ENCODE results near the gene ZNF772.
"Not testable (repeated sequence)": the region's sequence is repeated elsewhere in the genome, so short reads cannot be mapped to it uniquely, and the experiment has no call there.

The ZNF772 gene

DNA sequence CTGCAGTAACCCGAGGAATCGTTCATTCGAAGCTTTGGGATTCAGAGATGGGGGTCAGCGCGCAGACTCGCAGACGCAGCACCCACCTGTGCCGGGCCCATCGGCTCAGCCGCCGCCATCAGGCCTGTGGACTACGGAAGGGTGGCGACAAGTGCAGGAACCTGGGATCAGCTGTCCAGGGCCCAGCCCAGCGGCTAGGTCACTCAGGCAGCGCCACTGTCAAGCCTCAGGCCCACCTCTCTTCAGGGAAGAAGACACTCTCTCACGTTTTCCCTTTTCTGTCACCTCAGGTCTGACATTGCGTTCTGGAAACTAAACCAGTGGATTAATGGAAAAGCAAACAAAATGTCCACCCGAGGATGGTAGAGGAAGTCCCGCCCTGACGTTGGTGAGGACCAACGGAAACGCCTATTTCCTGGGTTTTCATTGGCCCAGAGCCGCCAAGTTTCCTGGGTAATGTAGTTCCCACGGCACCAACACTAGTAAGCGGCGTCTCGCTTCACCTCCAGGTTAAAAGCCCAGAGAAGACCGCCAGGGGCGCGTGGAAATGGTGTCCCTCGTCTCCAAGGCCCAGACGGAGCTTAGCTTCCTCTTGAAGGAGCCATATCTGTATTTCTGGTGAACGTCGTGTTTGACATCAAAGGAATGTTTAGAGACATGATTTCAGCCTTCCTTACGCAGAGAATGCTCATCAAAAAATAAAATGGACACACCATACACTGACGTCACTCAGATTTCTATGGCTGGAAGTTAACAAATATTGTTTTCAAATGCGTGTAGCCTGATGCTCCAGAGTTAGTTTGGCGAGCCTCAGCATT lies at the start of gene ZNF772:
Gene ZNF772, minus strand, starts transcription at position 376 of the 818 bp plus-strand sequence. Its CDS starts 257 bp downstream, at position 119.
- peak; percentile 51 for DNase-seq

DNA sequence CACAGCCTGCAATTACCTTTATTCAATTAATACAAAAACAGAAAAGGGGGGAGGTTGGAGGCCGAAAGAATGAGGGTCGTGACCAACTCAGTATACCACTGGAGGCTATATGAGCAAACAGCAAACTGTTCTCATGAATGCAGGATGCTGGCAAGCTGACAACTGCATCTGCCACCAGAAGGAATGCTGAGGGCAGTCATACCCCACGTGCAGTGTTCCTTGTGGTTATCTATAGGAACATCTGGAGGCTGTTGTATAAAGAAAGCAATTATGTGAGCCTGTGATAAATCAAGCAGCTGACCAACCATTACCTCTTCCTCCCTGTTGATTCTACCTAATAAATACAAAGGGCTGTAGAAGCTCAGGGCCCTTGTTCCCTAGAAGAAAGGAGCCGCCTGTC lies 40.7 kb upstream of the ZNF772 start:
- DNase-seq, result not testable (repeated sequence)

DNA sequence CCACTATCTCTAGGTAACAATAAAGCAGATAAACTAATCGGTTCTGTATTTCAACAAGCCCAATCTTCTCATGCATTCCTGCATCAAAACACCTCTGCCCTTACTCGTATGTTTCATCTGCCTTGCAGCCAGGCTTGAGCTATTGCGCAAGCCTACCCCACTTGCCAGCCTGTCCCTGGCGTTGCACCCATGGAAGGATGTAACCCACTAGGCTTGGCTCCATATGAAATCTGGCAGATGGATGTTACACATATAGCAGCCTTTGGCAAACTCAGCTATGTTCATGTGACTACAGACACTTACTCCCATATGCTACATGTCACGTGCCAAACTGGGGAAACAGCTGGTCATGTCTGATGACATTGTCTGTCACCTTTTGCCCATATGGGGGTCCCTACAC lies 37.9 kb upstream of the ZNF772 start:
- DNase-seq, result no peak

DNA sequence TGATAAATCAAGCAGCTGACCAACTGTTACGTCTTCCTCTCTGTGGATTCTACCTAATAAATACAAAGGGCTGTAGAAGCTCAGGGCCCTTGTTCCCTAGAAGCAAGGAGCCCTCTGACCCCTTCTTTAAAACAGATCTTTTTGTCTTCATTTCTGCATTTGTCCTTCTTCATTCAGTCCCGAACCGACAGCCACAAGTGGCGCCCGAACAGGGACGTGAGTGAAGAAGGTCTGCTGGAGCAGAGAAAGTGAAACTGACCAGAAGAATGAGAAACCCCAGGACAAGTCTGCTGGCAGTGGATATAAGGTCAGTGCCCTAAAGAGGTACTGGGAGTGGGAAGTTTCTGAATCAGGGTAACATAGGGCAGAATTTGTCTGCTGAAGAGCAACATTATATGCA lies 35.5 kb upstream of the ZNF772 start:
- no peak for DNase-seq

DNA sequence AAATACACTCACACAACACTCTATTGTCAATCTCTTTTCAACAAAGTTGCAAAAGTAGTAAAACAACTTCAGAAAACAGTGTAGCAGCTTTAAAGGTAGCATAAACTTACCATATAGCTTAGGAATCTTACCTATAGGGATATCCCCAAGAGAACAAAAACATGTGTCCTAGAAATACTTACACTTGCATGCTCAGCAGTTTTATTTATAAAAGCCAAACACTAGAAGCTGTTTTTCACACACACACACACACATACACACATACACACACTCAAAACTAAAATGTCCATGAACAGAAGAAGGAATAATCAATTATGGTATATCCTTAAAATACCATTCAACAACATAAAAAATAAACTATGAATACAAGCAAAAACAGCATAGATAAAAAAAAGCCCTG lies 34.1 kb upstream of the ZNF772 start:
- no peak for DNase-seq

DNA sequence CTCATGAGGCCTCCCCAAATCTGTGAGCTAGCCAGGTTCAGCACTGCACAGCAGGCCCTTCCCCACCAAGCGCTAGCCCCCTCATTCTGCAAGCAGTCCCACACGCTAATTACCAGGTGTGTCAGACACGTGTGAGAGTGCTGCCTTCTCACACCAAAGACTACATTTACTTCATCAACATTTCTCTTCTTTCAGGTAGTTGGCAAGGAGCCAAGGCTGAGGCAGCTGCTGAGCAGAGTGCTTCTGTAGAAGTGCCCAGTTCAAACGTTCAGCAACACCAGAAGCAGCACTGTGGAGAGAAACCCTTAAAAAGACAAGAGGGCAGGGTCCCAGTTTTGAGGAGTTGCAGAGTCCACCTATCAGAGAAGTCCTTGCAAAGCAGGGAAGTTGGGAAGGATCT lies 28.8 kb upstream of the ZNF772 start:
- DNase-seq, result no peak

DNA sequence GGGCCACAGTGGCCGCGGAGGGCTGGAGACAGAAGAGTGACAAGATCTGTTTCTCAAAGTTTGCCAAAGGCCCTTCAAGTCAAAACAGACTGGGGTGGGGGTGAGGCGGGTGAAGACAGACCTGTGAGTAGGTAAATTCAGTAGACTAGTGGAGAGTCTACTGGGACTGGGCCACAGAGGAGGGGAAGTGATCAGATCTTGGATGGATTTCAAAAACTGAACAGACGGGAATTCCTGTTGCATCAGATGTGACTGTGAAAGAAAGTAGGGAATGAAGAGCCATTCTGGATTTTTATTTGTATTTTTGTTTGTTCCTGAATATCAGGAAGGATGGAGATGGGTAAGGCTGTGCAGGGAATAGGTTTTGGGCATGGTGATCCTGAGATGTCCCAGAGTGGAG lies 23.0 kb upstream of the ZNF772 start:
- DNase-seq, result not testable (repeated sequence)

DNA sequence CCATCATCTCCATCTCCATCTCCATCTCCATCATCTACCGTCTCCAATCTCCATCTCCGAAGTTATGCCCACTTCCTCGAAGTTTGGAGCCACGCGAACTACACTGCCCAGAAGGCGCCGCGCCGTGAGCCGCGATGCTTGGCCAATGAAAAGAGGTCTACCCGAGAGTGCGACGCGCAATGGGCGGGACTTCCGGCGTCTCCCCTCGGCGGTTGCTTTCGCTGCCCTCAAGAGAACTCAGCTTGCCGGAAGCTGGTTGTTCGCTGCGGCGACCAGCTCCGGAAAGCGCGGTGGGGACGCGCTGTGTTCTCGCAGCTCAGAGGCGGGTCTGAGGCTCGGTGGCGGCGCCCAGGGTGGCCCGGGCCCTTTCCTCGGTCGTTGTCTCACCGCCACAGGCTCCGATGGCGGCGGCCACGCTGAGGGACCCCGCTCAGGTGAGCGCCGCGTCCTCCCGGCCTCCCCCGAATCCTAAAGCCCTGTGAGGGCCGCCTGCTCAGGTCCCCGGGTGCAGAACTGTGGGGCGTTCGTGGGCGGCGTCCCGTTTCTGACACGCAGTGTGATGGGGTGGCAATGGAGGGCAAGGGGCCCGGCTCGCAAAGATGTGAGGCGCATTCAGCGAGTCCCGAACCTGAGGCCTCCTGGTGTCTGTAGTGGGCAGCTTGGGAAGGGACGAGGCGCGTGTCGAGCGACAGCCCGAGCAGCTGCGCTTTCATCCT lies 22.5 kb upstream of the ZNF772 start, which contains the start of gene ZNF773:
Gene ZNF773, plus strand, starts transcription at position 259 of the 716 bp plus-strand sequence. Its CDS starts 143 bp downstream, at position 402.
- peak; percentile 53 for DNase-seq

- DNase-seq, result not testable (repeated sequence)
These were observed 21.9 kb upstream of the ZNF772 start for GRCh38 chr19:57499332-57499679.

DNA sequence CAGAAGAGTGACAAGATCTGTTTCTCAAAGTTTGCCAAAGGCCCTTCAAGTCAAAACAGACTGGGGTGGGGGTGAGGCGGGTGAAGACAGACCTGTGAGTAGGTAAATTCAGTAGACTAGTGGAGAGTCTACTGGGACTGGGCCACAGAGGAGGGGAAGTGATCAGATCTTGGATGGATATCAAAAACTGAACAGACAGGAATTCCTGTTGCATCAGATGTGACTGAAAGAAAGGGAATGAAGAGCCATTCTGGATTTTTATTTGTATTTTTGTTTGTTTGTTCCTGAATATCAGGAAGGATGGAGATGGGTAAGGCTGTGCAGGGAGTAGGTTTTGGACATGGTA lies 10.9 kb upstream of the ZNF772 start:
- DNase-seq, result not testable (repeated sequence)

DNA sequence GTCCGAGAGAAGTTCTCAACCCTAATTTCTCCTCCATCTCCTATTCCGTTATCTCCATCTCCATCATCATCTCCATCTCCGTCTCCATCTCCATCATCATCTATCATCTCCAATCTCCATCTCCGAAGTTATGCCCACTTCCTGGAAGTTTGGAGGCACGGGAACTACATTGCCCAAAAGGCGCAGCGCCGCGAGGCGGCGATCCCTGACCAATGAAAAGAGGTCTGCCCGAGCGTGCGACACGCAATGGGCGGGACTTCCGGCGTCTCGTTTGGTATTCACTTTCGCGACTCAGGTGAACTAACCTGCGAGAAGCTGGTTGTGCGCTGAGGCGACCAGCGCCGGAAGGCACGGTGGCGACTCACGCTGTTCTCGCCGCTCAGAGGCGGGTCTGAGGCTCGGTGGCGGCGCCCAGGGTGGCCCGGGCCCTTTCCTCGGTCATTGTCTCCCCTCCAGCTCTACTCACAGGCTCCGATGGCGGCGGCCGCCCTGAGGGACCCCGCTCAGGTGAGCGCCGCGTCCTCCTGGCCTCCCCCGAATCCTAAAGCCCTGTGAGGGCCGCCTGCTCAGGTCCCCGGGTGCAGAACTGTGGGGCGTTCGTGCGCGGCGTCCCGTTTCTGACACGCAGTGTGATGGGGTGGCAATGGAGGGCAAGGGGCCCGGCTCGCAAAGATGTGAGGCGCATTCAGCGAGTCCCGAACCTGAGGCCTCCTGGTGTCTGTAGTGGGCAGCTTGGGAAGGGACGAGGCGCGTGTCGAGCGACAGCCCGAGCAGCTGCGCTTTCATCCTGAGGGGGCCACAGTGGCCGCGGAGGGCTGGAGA lies 10.3 kb upstream of the ZNF772 start, which contains the start of gene ZNF419:
Gene ZNF419, plus strand, starts transcription at position 274 of the 822 bp plus-strand sequence. Its CDS starts 201 bp downstream, at position 475.
- peak; percentile 67 for DNase-seq

DNA sequence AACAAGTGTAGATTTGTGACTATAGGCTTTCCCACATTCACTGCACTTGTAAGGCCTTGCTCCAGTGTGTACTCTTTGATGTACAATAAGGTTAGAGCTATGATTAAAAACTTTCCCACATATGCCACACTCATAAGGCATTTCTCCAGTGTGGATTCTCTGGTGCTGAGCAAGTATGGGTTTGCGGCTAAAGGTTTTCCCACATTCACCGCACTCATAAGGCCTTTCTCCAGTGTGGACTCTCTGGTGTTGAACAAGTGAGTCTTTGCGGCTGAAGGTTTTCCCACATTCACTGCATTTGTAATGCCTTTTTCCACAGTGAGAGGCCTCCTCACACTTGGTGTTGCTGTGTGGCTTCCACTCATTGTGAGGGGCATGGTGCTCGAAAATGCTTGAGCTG lies 3.7 kb downstream of the ZNF772 start:
- DNase-seq, result no peak

GRCh38 chr19:57466489-57466888 lies 10.9 kb downstream of the ZNF772 start:
- DNase-seq, result no peak

DNA sequence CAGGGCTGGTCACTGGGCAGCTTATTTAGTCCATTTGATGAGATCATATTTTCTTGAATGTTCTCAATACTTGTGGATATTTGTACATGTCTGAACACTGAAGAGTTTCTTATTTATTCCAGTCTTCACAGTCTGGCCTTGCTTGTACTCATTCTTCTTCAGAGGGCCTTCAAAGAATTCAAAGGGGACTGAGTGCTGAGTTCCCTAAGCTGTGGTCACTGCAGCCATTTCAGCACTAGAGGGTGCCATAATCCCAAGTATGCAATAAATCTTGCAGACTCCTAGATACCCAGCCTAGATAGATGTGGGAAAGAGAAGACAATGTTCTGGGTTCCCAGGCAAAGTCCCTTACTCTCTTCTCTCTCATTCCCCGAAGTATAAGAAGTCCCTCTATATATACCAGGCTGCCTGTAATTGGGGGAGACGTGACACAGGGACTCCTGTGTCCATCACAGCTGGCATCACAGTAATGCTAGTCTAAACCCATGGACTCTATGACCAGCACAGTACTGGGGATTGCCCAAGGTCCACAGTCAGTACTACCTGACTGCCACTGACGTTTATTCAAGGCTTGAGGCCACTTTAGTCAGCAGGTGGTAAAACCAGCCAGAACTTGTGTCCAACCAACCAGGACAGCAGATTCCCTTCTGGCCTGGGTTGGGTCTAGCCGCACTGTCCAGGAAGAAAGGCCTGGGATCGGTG lies 11.5 kb downstream of the ZNF772 start:
- no peak for DNase-seq

GRCh38 chr19:57452307-57452706 lies 25.1 kb downstream of the ZNF772 start:
- DNase-seq, result no peak

DNA sequence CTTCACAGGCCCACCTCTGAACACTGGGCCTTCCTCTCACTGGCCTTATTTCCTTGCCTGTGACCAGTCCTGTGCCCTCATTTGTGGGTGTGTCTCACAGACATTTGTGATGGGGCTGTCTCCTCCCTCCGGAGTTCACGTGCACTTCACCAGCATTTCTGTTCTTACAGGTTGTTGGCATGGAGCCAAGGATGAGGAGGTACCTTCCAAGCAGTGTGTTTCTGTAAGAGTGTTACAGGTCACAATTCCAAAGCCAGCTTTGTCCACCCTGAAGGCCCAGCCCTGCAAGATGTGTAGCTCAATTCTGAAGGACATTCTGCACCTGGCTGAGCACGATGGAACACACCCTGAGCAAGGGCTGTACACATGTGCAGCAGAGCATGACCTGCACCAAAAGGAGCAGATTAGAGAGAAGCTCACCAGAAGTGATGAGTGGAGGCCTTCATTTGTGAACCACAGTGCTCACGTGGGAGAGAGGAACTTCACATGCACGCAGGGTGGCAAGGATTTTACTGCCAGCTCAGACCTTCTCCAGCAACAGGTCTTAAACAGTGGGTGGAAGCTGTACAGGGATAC lies 34.2 kb downstream of the ZNF772 start:
- DNase-seq, result no peak

GRCh38 chr19:57441979-57442752 lies 35.2 kb downstream of the ZNF772 start:
- no peak for DNase-seq

DNA sequence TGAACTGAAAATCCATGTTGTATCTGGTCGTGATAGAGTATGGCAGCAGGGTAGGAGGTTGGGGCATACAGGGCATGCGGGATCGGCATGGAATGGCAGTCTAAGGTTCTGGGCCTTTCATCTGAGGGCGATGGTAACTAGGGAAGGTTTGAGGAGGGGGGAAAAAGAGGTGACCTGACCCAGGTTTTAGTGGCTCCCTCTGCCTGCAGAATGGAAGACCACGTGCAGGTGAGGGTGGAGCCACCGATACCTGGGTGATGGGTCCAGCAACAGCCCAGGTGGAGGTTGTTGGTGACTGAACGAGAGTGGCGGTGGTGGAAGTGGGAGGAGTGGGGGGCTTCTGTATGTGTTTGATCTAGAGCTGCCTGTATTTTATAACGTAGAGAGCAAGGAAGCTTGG lies 38.4 kb downstream of the ZNF772 start:
- no peak for DNase-seq

DNA sequence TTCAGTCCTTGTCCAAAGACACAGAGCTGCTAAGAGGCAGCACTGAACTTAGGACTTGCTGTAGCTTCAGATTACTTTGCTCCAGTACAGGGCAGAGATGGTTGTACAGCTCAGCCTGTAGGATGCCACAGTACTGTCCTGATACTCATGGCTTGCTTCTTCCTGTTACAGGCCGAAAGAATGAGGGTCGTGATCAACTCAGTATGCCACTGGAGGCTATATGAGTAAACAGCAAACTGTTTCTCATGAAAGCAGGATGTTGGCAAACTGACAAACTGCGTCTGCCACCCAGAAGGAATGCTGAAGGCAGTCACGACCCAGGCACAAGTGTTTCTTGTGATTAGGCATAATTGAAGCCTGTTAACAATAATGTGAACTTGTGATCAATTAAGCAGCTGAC lies 39.4 kb downstream of the ZNF772 start:
- DNase-seq, result no peak

- no peak for DNase-seq
These were observed 40.9 kb downstream of the ZNF772 start for GRCh38 chr19:57436417-57436816.

Data from GOT3 (cell line).